Activated CD8-positive, alpha-beta T cell treated with anti-CD3 and anti-CD28 coated beads for 36 hours (primary cell): ENCODE measurements around the gene RLF. TPM values are rescaled to one million over a fixed set of nuclear protein-coding genes. Genes with fewer than 3 reads are reported as not detected.

Experiments used
- ATAC-seq: fragments of 200-7000 bp; cut with Tn5 transposase; one replicate; pipeline ENCODE4 v1.10.0; 2021; ENCODE audit warnings: mild to moderate bottlenecking, moderate library complexity
- CTCF ChIA-PET: fragments of 350-600 bp; sonication (Branson Sonifier 250); formaldehyde crosslinking; loops from one replicate; lab custom pipeline; 2021; ENCODE audit warnings: antibody characterized with exemption; lab: Charles Lee
- POLR2A ChIA-PET: fragments of 350-600 bp; sonication (Branson Sonifier 250); formaldehyde crosslinking; loops from one replicate; lab custom pipeline; 2021; ENCODE audit warnings: antibody characterized with exemption; lab: Charles Lee
- DNase-seq: peaks from one replicate; pipeline ENCODE4 v3.0.0-alpha.2; 2020
- H3K27ac Mint-ChIP-seq: one replicate; pipeline ENCODE4 v1.8.0; 2021; ENCODE audit warnings: mild to moderate bottlenecking, mixed read lengths
- H3K27me3 Mint-ChIP-seq: one replicate; pipeline ENCODE4 v1.8.0; 2021; ENCODE audit warnings: mixed read lengths
- H3K36me3 Mint-ChIP-seq: one replicate; pipeline ENCODE4 v1.8.0; 2021; ENCODE audit warnings: low read depth, mixed read lengths
- H3K4me1 Mint-ChIP-seq: one replicate; pipeline ENCODE4 v1.8.0; 2021; ENCODE audit warnings: low read depth, mixed read lengths
- H3K4me3 Mint-ChIP-seq: one replicate; pipeline ENCODE4 v1.8.0; 2021; ENCODE audit warnings: mild to moderate bottlenecking, moderate library complexity, mixed read lengths
- H3K9me3 Mint-ChIP-seq: one replicate; pipeline ENCODE4 v1.8.0; 2021; ENCODE audit warnings: mixed read lengths
- intact Hi-C: fragments of 100-400 bp; cut with micrococcal nuclease; formaldehyde crosslinking; loops from one replicate; pipeline ENCODE4 v1.10.0; 2022
- total RNA-seq, 2 experiments: library from RNA; stranded (reverse); gene quantifications; one replicate each; pipeline ENCODE4 v1.2.3, GENCODE V29; 2021
- TF ChIP-seq, protein P1 (sequence below): fragments of 200-600 bp; IDR thresholded peaks from one replicate; pipeline ENCODE4 v1.8.0; 2022; ENCODE audit warnings: antibody characterized with exemption, mild to moderate bottlenecking

Gene RLF
- total RNA-seq, 2 experiments from 2014 or later, result 21.2 to 21.3 TPM

DNA sequence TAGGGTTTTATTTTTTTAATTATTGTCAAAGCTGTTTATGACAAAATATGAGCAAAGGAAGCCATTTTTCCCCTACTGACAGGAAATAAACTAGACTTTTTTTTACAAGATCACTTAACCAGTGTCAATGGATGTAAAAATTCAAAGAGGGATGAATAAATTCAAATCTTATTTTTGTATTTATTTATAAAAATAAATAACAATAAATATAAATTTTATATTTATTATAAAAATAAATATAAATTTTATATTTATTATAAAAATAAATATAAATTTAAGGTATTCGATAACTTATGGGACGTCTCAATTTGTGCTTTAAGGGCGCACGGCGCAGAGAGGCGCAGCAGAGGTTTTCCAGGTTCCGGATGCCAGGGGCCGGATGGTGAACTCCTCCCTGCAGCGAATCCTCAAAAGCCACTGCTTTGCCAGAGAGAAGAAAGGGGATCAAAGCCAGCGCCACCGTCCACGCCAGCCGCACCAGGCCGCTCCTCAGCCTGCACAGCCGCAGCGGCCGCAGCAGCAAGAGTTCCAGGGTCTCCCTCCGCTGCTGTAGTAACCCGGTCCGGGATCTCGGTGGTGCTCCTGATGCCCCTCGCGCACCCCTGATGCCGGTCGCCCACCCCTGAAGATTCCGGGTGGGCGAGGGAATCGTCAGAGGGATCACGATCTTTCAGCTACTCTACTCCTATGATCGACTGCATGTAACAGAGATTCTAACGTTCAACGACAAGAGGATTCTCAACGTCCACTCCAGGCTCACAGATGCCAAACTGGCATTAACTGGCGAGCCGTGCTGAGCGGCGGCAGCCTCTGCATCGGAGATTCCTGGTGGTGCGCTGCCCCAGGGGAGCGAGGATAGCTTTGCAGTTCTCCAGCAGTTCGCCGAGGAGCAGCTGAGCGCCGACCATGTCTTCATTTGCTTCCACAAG is 28.5 kb upstream of the RLF start:
- ATAC-seq (no peak), DNase-seq (no peak)
- Mint-ChIP-seq H3K27ac (no peak overlapping the region), H3K9me3 (no peaks in the 10 kb centered on the region), H3K4me3 (no peak overlapping the region), H3K36me3 (no peaks in the 10 kb centered on the region), H3K4me1 (no peaks in the 10 kb centered on the region), H3K27me3 (peaks cover 6% of the 10 kb centered on the region)
- intact Hi-C loops, result no loop called here
- ChIA-PET CTCF (interaction anchor here (1.3 to 1.9 kb wide), 2 partner anchors 11 to 206 kb away, joined by 7 to 9 read pairs; no protein-coding TSS in a partner anchor), POLR2A (no interaction called here)
- TF ChIP-seq, protein P1, sequence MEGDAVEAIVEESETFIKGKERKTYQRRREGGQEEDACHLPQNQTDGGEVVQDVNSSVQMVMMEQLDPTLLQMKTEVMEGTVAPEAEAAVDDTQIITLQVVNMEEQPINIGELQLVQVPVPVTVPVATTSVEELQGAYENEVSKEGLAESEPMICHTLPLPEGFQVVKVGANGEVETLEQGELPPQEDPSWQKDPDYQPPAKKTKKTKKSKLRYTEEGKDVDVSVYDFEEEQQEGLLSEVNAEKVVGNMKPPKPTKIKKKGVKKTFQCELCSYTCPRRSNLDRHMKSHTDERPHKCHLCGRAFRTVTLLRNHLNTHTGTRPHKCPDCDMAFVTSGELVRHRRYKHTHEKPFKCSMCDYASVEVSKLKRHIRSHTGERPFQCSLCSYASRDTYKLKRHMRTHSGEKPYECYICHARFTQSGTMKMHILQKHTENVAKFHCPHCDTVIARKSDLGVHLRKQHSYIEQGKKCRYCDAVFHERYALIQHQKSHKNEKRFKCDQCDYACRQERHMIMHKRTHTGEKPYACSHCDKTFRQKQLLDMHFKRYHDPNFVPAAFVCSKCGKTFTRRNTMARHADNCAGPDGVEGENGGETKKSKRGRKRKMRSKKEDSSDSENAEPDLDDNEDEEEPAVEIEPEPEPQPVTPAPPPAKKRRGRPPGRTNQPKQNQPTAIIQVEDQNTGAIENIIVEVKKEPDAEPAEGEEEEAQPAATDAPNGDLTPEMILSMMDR, result no peak

DNA sequence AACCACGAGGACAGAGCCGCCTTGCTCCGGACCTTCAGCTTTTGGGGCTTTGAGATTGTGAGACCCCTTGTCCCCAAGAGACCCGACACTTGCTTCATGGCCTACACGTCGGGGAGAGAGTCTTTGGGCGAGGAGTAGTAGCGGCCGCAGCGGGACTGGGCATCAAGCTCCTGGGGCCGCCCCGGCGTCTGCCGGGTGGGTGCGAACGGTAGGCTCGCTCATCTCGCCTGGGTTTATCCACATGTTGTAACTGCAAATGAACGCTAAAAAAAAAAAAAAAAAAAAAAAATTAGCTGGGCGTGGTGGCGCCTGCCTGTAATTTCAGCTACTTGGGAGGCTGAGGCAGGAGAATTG is 27.9 kb upstream of the RLF start:
- H3K9me3 Mint-ChIP-seq, result no peaks in the 10 kb centered on the region
- no peaks in the 10 kb centered on the region for H3K4me1 Mint-ChIP-seq
- H3K27ac Mint-ChIP-seq, result no peak overlapping the region
- ATAC-seq, result no peak
- intact Hi-C loops, result no loop called here
- TF ChIP-seq, protein P1, result no peak
- POLR2A ChIA-PET, result no interaction called here
- no peak for DNase-seq
- CTCF ChIA-PET, result interaction anchor here (0.7 kb wide), 1 partner anchor 350 kb away, joined by 3 read pairs; no protein-coding TSS in a partner anchor
- H3K4me3 Mint-ChIP-seq, result no peak overlapping the region
- peaks cover 6% of the 10 kb centered on the region for H3K27me3 Mint-ChIP-seq
- H3K36me3 Mint-ChIP-seq, result no peaks in the 10 kb centered on the region

DNA sequence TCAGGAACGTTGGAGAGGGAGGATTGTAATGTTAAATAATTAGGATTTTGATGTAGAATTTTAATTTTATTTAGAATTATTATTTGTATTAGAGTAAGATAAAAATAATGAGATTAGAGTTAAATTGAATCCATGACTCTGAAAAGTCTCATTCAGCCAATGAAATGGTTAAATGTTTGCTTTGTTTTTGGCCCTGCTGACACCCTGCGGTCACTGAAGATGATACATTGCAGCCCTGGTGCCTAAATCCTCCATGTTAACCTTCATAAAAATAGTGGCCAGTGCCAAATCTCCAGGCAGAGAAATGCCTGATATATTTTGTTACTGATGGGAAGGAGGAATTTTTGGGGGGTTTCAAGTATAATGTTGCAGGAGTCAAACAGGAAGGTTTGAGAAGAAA is 27.3 kb upstream of the RLF start:
- ChIA-PET POLR2A (no interaction called here), CTCF (interaction anchor here (0.7 to 1.1 kb wide), 2 partner anchors 20 to 349 kb away, joined by 3 to 4 read pairs; no protein-coding TSS in a partner anchor)
- TF ChIP-seq, protein P1, result no peak
- no peak for DNase-seq
- H3K4me3 Mint-ChIP-seq, result no peak overlapping the region
- no peaks in the 10 kb centered on the region for H3K4me1 Mint-ChIP-seq
- no peaks in the 10 kb centered on the region for H3K9me3 Mint-ChIP-seq
- no peak overlapping the region for H3K27ac Mint-ChIP-seq
- intact Hi-C loops, result no loop called here
- ATAC-seq, result no peak
- no peaks in the 10 kb centered on the region for H3K36me3 Mint-ChIP-seq
- H3K27me3 Mint-ChIP-seq, result peaks cover 6% of the 10 kb centered on the region

DNA sequence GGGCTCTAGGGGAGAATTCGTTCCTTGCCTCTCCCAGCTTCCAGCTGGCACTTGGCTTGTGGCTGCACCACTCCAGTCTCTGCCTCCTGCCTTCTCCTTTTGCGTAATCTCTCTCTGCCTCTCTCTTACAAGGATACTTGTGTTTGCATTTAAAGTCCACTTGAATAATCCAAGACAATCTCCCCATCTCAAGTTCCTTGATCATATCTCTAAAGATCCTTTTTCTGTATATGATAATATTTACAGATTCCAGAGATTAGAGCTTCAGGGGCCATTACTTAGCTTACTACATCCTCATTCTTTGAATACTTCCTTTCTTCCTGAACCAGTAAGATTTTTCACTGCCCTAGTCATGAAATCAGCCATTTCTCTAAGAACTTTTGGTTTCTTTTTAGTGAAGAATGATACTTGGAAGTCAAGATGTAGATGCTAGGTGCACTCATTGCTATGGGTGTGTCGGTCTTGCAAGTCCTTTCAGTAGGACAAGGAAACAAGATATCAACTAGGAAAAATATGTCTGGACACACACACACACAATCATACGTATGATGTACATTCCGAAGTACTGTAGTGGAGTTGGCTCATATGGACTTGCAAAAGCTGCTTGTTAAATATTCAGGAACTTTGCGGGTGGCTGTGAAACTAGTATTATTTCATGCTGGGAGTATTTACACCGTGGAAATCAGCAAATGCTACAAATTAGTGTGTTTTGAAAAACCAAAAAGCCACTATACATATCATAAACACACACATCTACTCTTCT is 20.8 kb upstream of the RLF start:
- ChIA-PET CTCF (interaction anchor here (0.7 to 7.3 kb wide), 5 partner anchors 13 to 265 kb away, joined by 3 to 167 read pairs (median 7); no protein-coding TSS in a partner anchor), POLR2A (no interaction called here)
- H3K36me3 Mint-ChIP-seq, result no peaks in the 10 kb centered on the region
- no peak for DNase-seq
- H3K27me3 Mint-ChIP-seq, result peaks cover 10% of the 10 kb centered on the region
- no peak overlapping the region for H3K27ac Mint-ChIP-seq
- TF ChIP-seq, protein P1, result no peak
- no peak for ATAC-seq
- H3K4me1 Mint-ChIP-seq, result peaks cover 3% of the 10 kb centered on the region
- no peaks in the 10 kb centered on the region for H3K9me3 Mint-ChIP-seq
- intact Hi-C loops, result no loop called here
- H3K4me3 Mint-ChIP-seq, result no peak overlapping the region
